ENCODE data around the gene SRPK3. TPM values are rescaled to one million over a fixed set of nuclear protein-coding genes. Genes with fewer than 3 reads are reported as not detected.

SRPK3 gene
- total and polyA plus RNA-seq, 4 donors: 0.05 TPM; not detected in 3

- peak; percentile 34 for DNase-seq (ENCODE audit: low spot score)
- TF ChIP-seq ZBTB33 (IDR thresholded peaks at IDR 0.05) (no peak), RXRA (IDR thresholded peaks at IDR 0.05) (no peak), EGR1 (IDR thresholded peaks at IDR 0.05; ENCODE audit: low read depth in 2 of 2) (no peak), FOXA2 (IDR thresholded peaks at IDR 0.05) (no peak), GABPA (IDR thresholded peaks at IDR 0.05 in 1 of 2, conservative IDR thresholded peaks at IDR 0.05 in 1 of 2) (no peak), HNF4G (IDR thresholded peaks at IDR 0.05) (no peak), YY1 (IDR thresholded peaks at IDR 0.05) (no peak), TAF1 (conservative IDR thresholded peaks at IDR 0.05) (no peak), CTCF (IDR thresholded peaks at IDR 0.05; ENCODE audit: low read depth, low read length, missing input control) (no peak), SP1 (IDR thresholded peaks at IDR 0.05) (no peak), JUND (IDR thresholded peaks at IDR 0.05) (no peak), REST (IDR thresholded peaks at IDR 0.05) (no peak), ATF3 (IDR thresholded peaks at IDR 0.05) (no peak), HNF4A (conservative IDR thresholded peaks at IDR 0.05) (no peak), NR2F2 (IDR thresholded peaks at IDR 0.05) (no peak), FOXA1 (IDR thresholded peaks at IDR 0.05) (no peak), RAD21 (IDR thresholded peaks at IDR 0.05) (no peak), MAX (IDR thresholded peaks at IDR 0.05) (no peak)
- H3K4me1 ChIP-seq (ENCODE audit: control insufficient read depth in 4 of 4, insufficient read depth in 4 of 4, low read length in 3 of 4): peaks cover 8 to 25% (median 17%) of the 10 kb centered on the region in 4 donors
- H3K27ac ChIP-seq (ENCODE audit: low read depth in 1 of 2, low read length in 2 of 2): peak overlapping the region; percentile 72 to 86
- H3K9me3 ChIP-seq (ENCODE audit: control insufficient read depth in 4 of 4, low read length in 3 of 4): peaks cover 0 to 3% (median 2%) of the 10 kb centered on the region in 4 donors
- no peaks in the 10 kb centered on the region for H3K27me3 ChIP-seq (ENCODE audit: control insufficient read depth in 4 of 4, insufficient read depth in 4 of 4, low read length in 3 of 4)
- 7% methylated on average over 47 of the region's 47 CpGs for WGBS
- peak overlapping the region; percentile 84 to 88 (median 87) for H3K4me3 ChIP-seq (ENCODE audit: low read depth in 1 of 3, low read length in 3 of 3)
- H3K9ac ChIP-seq (ENCODE audit: low read depth in 1 of 2, low read length in 2 of 2): peak overlapping the region; percentile 65 to 77
- peaks cover 0 to 16% (median 4%) of the 10 kb centered on the region in 4 donors for H3K36me3 ChIP-seq (ENCODE audit: control insufficient read depth in 4 of 4, insufficient read depth in 3 of 4, low read depth in 1 of 4, low read length in 3 of 4)
These were observed 14.3 kb downstream of the SRPK3 start for GRCh38 chrX:153794897-153795816.

All from liver (tissue), 9 donors.